HepG2 (cell line): ENCODE data around the gene ATR. TPM values are rescaled to one million over a fixed set of nuclear protein-coding genes. Genes with fewer than 3 reads are reported as not detected.

Experiments used
- CREM ChIP-seq, 2 experiments: sonication (generic) in 1 of 2; formaldehyde crosslinking in 1 of 2; IDR thresholded peaks; 2 replicates each; pipeline versions ENCODE4 v1.4.0 to v1.6.1; 2016 to 2020; ENCODE audit warnings: antibody characterized with exemption in 1 of 2, mild to moderate bottlenecking in 1 of 2, missing genetic modification reagents in 1 of 2
- GMEB1 ChIP-seq: sonication (generic); formaldehyde crosslinking; IDR thresholded peaks from 2 replicates; pipeline ENCODE4 v1.5.1; 2020; ENCODE audit warnings: missing genetic modification reagents, mild to moderate bottlenecking, borderline replicate concordance
- HNF4G ChIP-seq, 2 experiments: sonication (generic) in 1 of 2; formaldehyde crosslinking in 1 of 2; IDR thresholded peaks; 2 replicates each; pipeline versions ENCODE4 v1.4.0 to v1.6.1; 2011 to 2020; ENCODE audit warnings: borderline replicate concordance in 2 of 2, low read depth in 2 of 2, mild to moderate bottlenecking in 2 of 2, low read length in 1 of 2, missing genetic modification reagents in 1 of 2, moderate library complexity in 1 of 2
- KDM5A ChIP-seq: fragments of 200-600 bp; sonication (generic); IDR thresholded peaks from 2 replicates; pipeline ENCODE4 v1.7.0; 2018; ENCODE audit warnings: antibody characterized with exemption, mild to moderate bottlenecking, low read length, borderline replicate concordance
- KDM5B ChIP-seq: sonication (generic); formaldehyde crosslinking; IDR thresholded peaks from 2 replicates; pipeline ENCODE4 v1.4.0; 2020; ENCODE audit warnings: missing genetic modification reagents, mild to moderate bottlenecking, borderline replicate concordance
- NCOA2 ChIP-seq: sonication (generic); formaldehyde crosslinking; IDR thresholded peaks from 2 replicates; pipeline ENCODE4 v1.8.0; 2022; ENCODE audit warnings: inconsistent platforms
- NR2F6 ChIP-seq, 2 experiments: IDR thresholded peaks; 2 replicates each; pipeline ENCODE4 v1.6.1; 2016; ENCODE audit warnings: antibody characterized with exemption in 1 of 2, mild to moderate bottlenecking in 1 of 2
- NR3C1 ChIP-seq: sonication (generic); formaldehyde crosslinking; IDR thresholded peaks from 2 replicates; pipeline ENCODE4 v1.4.0; 2020; ENCODE audit warnings: missing genetic modification reagents
- RFXAP ChIP-seq: sonication (generic); formaldehyde crosslinking; IDR thresholded peaks from 2 replicates; pipeline ENCODE4 v1.4.0; 2020; ENCODE audit warnings: missing genetic modification reagents, borderline replicate concordance
- SOX5 ChIP-seq: IDR thresholded peaks from 2 replicates; pipeline ENCODE4 v1.6.1; 2016; ENCODE audit warnings: borderline replicate concordance
- UBTF ChIP-seq: sonication (generic); formaldehyde crosslinking; IDR thresholded peaks from 2 replicates; pipeline ENCODE4 v1.4.0; 2020; ENCODE audit warnings: mild to moderate bottlenecking, missing genetic modification reagents
- ZHX2 ChIP-seq, 2 experiments: sonication (generic) in 1 of 2; formaldehyde crosslinking in 1 of 2; IDR thresholded peaks; 2 replicates each; pipeline versions ENCODE4 v1.6.1 to v1.9.0; 2014 to 2022; ENCODE audit warnings: antibody characterized with exemption in 1 of 2, borderline replicate concordance in 1 of 2, inconsistent platforms in 1 of 2, low read depth in 1 of 2, missing genetic modification reagents in 1 of 2
- ZNF17 ChIP-seq: sonication (generic); formaldehyde crosslinking; IDR thresholded peaks from 2 replicates; pipeline ENCODE4 v1.5.0; 2020; ENCODE audit warnings: mild to moderate bottlenecking, missing genetic modification reagents
- ZNF274 ChIP-seq: sonication (generic); formaldehyde crosslinking; IDR thresholded peaks from 2 replicates; pipeline ENCODE4 v1.5.1; 2020; ENCODE audit warnings: mild to moderate bottlenecking, missing genetic modification reagents
- ZNF460 ChIP-seq: sonication (generic); formaldehyde crosslinking; IDR thresholded peaks from 2 replicates; pipeline ENCODE4 v1.5.1; 2020; ENCODE audit warnings: missing genetic modification reagents, mild to moderate bottlenecking, borderline replicate concordance
- ZNF607 ChIP-seq: sonication (generic); formaldehyde crosslinking; IDR thresholded peaks from 2 replicates; pipeline ENCODE4 v1.5.1; 2020; ENCODE audit warnings: missing genetic modification reagents, mild to moderate bottlenecking, borderline replicate concordance
- polyA plus RNA-seq, 8 experiments: library from polyadenylated mRNA; depleted of rRNA in 3 of 8; stranded (reverse) in 7 of 8; unstranded in 1 of 8; fragments of >200 nt; fragmentation: Illumina TruSeq in 4 of 8; extraction: Trizol in 4 of 8; gene quantifications; 2 replicates each; pipeline versions ENCODE4 v1.2.1 to v1.2.3, GENCODE V29; 2011 to 2016; ENCODE audit warnings: low read depth in 4 of 8, missing spikeins in 1 of 8, mixed read lengths in 1 of 8; ENCODE audit not compliant: insufficient read depth in 1 of 8
- total RNA-seq, 5 experiments: library from RNA; depleted of rRNA; stranded (reverse); fragments of >200 nt; fragmentation: Illumina TruSeq; extraction: Trizol; gene quantifications; 2 replicates each; pipeline ENCODE4 v1.2.3, GENCODE V29; 2016; ENCODE audit warnings: low read depth in 1 of 5

The ATR gene
- total and polyA plus RNA-seq, 2 of the 13 experiments (the other 11 are each of a cell fraction or from before 2014, with no cell fraction given): 6.6 to 17.0 TPM

DNA sequence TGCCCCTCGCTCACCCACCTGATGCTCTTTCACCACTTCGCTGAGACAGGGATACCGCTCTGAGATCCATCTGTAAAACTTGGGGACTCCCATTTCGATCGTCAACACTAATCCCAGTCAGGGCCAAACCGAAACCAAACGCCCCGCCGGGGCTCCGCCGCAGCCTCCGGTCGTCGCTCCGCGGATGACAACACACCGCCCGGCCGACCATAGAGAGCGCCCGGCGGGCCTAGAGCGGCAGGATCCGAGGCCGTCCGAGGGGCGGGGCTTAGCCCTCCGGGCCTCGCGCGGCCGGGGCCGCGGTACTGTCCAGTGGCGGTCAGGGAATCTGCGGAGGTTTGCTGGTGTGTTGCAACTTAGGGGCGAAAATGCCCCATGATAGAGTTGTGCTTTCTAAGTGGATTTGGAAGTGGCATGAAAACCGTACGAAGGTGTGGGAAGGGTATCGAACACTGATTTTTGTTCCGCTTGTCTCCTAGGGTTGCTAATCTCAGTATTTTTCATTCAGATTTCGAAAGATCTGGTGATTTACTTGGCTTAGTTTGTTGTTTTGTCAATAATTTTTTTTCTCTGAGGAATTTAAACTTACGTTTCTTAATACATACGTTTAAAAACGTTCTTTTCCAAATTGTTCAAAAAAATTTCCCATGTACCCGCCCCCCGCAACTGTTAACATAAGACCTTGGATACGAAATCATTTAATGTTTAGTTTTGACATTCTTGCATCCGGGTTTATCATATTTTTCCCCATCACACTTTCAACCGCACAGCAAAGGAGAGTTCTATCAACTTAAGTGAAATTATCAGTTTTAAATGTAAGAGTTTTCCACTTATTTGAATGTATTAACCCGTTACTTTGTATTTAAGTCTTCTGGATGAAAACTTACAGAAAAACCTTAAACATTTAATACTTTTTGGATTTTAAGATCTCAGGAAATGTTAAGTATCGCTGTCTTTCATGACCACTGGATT lies 130.4 kb downstream of the ATR start, which contains the start of gene XRN1 (continued):
- TF ChIP-seq GMEB1 (CRISPR knock-in tag) (peak; percentile 86), RFXAP (CRISPR knock-in tag) (no peak), ZNF607 (CRISPR knock-in tag) (no peak), HNF4G (IDR thresholded peaks at IDR 0.05; ENCODE audit: borderline replicate concordance, low read depth, low read length) (no peak), HNF4G (CRISPR knock-in tag; IDR thresholded peaks at IDR 0.05; ENCODE audit: borderline replicate concordance, low read depth) (peak; percentile 61; the same call in 1 of the 2 replicates), ZNF460 (CRISPR knock-in tag) (no peak), KDM5B (CRISPR knock-in tag) (peak; percentile 67; the same call in 1 of the 2 replicates), UBTF (CRISPR knock-in tag) (peak; percentile 72; the same call in 1 of the 2 replicates), KDM5A (peak; percentile 82; the same call in 1 of the 2 replicates), SOX5 (CRISPR knock-in tag) (peak; percentile 43; the same call in 1 of the 2 replicates), NR2F6 (IDR thresholded peaks at IDR 0.05) (no peak), NR2F6 (CRISPR knock-in tag; IDR thresholded peaks at IDR 0.05) (no peak), ZNF274 (CRISPR knock-in tag) (peak; percentile 90), NR3C1 (no peak), CREM (IDR thresholded peaks at IDR 0.05) (peak; percentile 85), CREM (CRISPR knock-in tag; IDR thresholded peaks at IDR 0.05) (peak; percentile 81), ZHX2 (IDR thresholded peaks at IDR 0.05; ENCODE audit: low read depth) (peak; percentile 67; the same call in 1 of the 2 replicates), ZHX2 (CRISPR knock-in tag; IDR thresholded peaks at IDR 0.05; ENCODE audit: borderline replicate concordance) (no peak), NCOA2 (CRISPR knock-in tag) (0 out of 2 replicates have a peak, but pooled peaks have one; percentile 41), ZNF17 (no peak)
